HepG2 (cell line): ENCODE results near the gene TSPAN9. TPM values are rescaled to one million over a fixed set of nuclear protein-coding genes. Genes with fewer than 3 reads are reported as not detected.

Experiments used
- AGO1 ChIP-seq: fragments of 200-400 bp; formaldehyde crosslinking; IDR thresholded peaks from 2 replicates; pipeline ENCODE4 v1.6.1; 2017; ENCODE audit warnings: mild to moderate bottlenecking, low read depth, low read length, moderate library complexity; ENCODE audit not compliant: poor library complexity, severe bottlenecking
- IRX3 ChIP-seq: sonication (generic); formaldehyde crosslinking; IDR thresholded peaks from 2 replicates; pipeline ENCODE4 v1.8.1; 2023; ENCODE audit warnings: mild to moderate bottlenecking, low read depth, missing genetic modification reagents, borderline replicate concordance
- NR3C1 ChIP-seq: sonication (generic); formaldehyde crosslinking; IDR thresholded peaks from 2 replicates; pipeline ENCODE4 v1.4.0; 2020; ENCODE audit warnings: missing genetic modification reagents
- REPIN1 ChIP-seq: sonication (generic); formaldehyde crosslinking; IDR thresholded peaks from 2 replicates; pipeline ENCODE4 v1.8.0; 2022; ENCODE audit warnings: missing genetic modification reagents, low read depth, mild to moderate bottlenecking, borderline replicate concordance
- TAF15 ChIP-seq: fragments of 200-400 bp; formaldehyde crosslinking; IDR thresholded peaks from one replicate; pipeline ENCODE4 v1.6.1; 2018; ENCODE audit warnings: mild to moderate bottlenecking, low read depth, low read length; ENCODE audit not compliant: poor library complexity, severe bottlenecking
- ZNF143 ChIP-seq: sonication (generic); formaldehyde crosslinking; IDR thresholded peaks from 2 replicates; pipeline ENCODE4 v1.4.0; 2020; ENCODE audit warnings: missing genetic modification reagents
- ZNF547 ChIP-seq: sonication (generic); formaldehyde crosslinking; IDR thresholded peaks from 2 replicates; pipeline ENCODE4 v1.5.1; 2020; ENCODE audit warnings: mild to moderate bottlenecking, missing genetic modification reagents
- ZNF616 ChIP-seq: sonication (generic); formaldehyde crosslinking; IDR thresholded peaks from 2 replicates; pipeline ENCODE4 v1.5.0; 2020; ENCODE audit warnings: low read depth, mild to moderate bottlenecking, missing genetic modification reagents
- polyA plus RNA-seq, 8 experiments: library from polyadenylated mRNA; depleted of rRNA in 3 of 8; stranded (reverse) in 7 of 8; unstranded in 1 of 8; fragments of >200 nt; fragmentation: Illumina TruSeq in 4 of 8; extraction: Trizol in 4 of 8; gene quantifications; 2 replicates each; pipeline versions ENCODE4 v1.2.1 to v1.2.3, GENCODE V29; 2011 to 2016; ENCODE audit warnings: low read depth in 4 of 8, missing spikeins in 1 of 8, mixed read lengths in 1 of 8; ENCODE audit not compliant: insufficient read depth in 1 of 8
- total RNA-seq, 5 experiments: library from RNA; depleted of rRNA; stranded (reverse); fragments of >200 nt; fragmentation: Illumina TruSeq; extraction: Trizol; gene quantifications; 2 replicates each; pipeline ENCODE4 v1.2.3, GENCODE V29; 2016; ENCODE audit warnings: low read depth in 1 of 5
- TF ChIP-seq, protein P1 (sequence below): sonication (generic); formaldehyde crosslinking; IDR thresholded peaks from 2 replicates; pipeline ENCODE4 v1.4.0; 2020; ENCODE audit warnings: low read depth, missing genetic modification reagents
- TF ChIP-seq, protein P2 (sequence below): sonication (generic); formaldehyde crosslinking; IDR thresholded peaks from 2 replicates; pipeline ENCODE4 v1.5.0; 2020; ENCODE audit warnings: missing genetic modification reagents, mild to moderate bottlenecking, borderline replicate concordance
- TF ChIP-seq, protein P3 (sequence below): sonication (generic); formaldehyde crosslinking; IDR thresholded peaks from 2 replicates; pipeline ENCODE4 v1.8.0; 2022; ENCODE audit warnings: missing genetic modification reagents, mild to moderate bottlenecking, borderline replicate concordance
- TF ChIP-seq, protein P4 (sequence below): sonication (generic); formaldehyde crosslinking; conservative IDR thresholded peaks from 2 replicates; pipeline ENCODE4 v1.8.1; 2023; ENCODE audit warnings: missing genetic modification reagents
- TF ChIP-seq, protein P5 (sequence below): sonication (generic); formaldehyde crosslinking; IDR thresholded peaks from 2 replicates; pipeline ENCODE4 v1.4.0; 2020; ENCODE audit warnings: mild to moderate bottlenecking, missing genetic modification reagents
- TF ChIP-seq, protein P6 (sequence below): sonication (generic); formaldehyde crosslinking; IDR thresholded peaks from 2 replicates; pipeline ENCODE4 v1.8.1; 2023; ENCODE audit warnings: mild to moderate bottlenecking, missing genetic modification reagents

The TSPAN9 gene
- total and polyA plus RNA-seq, 2 of the 13 experiments (the other 11 are each of a cell fraction or from before 2014, with no cell fraction given): 18.1 to 42.3 TPM

DNA sequence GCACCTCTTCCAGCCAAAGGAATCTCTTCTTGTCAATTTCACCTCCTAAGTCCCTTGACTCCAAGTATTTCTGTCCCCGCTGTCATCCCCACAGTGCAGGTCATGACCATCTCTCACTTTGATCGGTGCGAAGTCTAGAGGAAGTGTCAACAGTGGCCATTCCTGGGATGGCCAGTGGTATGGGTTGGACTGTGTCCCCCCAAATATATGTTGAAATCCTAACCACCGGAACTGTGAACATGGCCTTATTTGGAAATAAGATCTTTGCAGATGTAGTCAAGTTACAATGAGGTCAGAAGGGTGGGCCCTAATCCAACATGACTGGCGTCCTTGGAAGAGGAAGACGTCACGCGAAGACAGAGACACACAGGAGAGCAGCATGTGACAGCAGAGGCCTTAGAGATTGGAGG lies 257.9 kb downstream of the TSPAN9 start (continued):
- TF ChIP-seq, protein P1, sequence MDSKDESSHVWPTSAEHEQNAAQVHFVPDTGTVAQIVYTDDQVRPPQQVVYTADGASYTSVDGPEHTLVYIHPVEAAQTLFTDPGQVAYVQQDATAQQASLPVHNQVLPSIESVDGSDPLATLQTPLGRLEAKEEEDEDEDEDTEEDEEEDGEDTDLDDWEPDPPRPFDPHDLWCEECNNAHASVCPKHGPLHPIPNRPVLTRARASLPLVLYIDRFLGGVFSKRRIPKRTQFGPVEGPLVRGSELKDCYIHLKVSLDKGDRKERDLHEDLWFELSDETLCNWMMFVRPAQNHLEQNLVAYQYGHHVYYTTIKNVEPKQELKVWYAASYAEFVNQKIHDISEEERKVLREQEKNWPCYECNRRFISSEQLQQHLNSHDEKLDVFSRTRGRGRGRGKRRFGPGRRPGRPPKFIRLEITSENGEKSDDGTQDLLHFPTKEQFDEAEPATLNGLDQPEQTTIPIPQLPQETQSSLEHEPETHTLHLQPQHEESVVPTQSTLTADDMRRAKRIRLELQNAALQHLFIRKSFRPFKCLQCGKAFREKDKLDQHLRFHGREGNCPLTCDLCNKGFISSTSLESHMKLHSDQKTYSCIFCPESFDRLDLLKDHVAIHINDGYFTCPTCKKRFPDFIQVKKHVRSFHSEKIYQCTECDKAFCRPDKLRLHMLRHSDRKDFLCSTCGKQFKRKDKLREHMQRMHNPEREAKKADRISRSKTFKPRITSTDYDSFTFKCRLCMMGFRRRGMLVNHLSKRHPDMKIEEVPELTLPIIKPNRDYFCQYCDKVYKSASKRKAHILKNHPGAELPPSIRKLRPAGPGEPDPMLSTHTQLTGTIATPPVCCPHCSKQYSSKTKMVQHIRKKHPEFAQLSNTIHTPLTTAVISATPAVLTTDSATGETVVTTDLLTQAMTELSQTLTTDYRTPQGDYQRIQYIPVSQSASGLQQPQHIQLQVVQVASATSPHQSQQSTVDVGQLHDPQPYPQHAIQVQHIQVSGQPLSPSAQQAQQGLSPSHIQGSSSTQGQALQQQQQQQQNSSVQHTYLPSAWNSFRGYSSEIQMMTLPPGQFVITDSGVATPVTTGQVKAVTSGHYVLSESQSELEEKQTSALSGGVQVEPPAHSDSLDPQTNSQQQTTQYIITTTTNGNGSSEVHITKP: no peak
- TF ChIP-seq, protein P2, sequence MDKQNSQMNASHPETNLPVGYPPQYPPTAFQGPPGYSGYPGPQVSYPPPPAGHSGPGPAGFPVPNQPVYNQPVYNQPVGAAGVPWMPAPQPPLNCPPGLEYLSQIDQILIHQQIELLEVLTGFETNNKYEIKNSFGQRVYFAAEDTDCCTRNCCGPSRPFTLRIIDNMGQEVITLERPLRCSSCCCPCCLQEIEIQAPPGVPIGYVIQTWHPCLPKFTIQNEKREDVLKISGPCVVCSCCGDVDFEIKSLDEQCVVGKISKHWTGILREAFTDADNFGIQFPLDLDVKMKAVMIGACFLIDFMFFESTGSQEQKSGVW: no peak
- TF ChIP-seq ZNF143 (CRISPR knock-in tag): no peak
- TF ChIP-seq ZNF547 (CRISPR knock-in tag): no peak
- TF ChIP-seq, protein P3, sequence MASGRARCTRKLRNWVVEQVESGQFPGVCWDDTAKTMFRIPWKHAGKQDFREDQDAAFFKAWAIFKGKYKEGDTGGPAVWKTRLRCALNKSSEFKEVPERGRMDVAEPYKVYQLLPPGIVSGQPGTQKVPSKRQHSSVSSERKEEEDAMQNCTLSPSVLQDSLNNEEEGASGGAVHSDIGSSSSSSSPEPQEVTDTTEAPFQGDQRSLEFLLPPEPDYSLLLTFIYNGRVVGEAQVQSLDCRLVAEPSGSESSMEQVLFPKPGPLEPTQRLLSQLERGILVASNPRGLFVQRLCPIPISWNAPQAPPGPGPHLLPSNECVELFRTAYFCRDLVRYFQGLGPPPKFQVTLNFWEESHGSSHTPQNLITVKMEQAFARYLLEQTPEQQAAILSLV: no peak
- TF ChIP-seq AGO1: no peak
- no peak for TF ChIP-seq TAF15
- no peak for TF ChIP-seq NR3C1 (CRISPR knock-in tag)
- TF ChIP-seq, protein P4, sequence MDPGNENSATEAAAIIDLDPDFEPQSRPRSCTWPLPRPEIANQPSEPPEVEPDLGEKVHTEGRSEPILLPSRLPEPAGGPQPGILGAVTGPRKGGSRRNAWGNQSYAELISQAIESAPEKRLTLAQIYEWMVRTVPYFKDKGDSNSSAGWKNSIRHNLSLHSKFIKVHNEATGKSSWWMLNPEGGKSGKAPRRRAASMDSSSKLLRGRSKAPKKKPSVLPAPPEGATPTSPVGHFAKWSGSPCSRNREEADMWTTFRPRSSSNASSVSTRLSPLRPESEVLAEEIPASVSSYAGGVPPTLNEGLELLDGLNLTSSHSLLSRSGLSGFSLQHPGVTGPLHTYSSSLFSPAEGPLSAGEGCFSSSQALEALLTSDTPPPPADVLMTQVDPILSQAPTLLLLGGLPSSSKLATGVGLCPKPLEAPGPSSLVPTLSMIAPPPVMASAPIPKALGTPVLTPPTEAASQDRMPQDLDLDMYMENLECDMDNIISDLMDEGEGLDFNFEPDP: no peak
- TF ChIP-seq, protein P5, sequence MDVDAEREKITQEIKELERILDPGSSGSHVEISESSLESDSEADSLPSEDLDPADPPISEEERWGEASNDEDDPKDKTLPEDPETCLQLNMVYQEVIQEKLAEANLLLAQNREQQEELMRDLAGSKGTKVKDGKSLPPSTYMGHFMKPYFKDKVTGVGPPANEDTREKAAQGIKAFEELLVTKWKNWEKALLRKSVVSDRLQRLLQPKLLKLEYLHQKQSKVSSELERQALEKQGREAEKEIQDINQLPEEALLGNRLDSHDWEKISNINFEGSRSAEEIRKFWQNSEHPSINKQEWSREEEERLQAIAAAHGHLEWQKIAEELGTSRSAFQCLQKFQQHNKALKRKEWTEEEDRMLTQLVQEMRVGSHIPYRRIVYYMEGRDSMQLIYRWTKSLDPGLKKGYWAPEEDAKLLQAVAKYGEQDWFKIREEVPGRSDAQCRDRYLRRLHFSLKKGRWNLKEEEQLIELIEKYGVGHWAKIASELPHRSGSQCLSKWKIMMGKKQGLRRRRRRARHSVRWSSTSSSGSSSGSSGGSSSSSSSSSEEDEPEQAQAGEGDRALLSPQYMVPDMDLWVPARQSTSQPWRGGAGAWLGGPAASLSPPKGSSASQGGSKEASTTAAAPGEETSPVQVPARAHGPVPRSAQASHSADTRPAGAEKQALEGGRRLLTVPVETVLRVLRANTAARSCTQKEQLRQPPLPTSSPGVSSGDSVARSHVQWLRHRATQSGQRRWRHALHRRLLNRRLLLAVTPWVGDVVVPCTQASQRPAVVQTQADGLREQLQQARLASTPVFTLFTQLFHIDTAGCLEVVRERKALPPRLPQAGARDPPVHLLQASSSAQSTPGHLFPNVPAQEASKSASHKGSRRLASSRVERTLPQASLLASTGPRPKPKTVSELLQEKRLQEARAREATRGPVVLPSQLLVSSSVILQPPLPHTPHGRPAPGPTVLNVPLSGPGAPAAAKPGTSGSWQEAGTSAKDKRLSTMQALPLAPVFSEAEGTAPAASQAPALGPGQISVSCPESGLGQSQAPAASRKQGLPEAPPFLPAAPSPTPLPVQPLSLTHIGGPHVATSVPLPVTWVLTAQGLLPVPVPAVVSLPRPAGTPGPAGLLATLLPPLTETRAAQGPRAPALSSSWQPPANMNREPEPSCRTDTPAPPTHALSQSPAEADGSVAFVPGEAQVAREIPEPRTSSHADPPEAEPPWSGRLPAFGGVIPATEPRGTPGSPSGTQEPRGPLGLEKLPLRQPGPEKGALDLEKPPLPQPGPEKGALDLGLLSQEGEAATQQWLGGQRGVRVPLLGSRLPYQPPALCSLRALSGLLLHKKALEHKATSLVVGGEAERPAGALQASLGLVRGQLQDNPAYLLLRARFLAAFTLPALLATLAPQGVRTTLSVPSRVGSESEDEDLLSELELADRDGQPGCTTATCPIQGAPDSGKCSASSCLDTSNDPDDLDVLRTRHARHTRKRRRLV: no peak
- TF ChIP-seq REPIN1: no peak
- TF ChIP-seq IRX3 (CRISPR knock-in tag): no peak
- TF ChIP-seq ZNF616: no peak
- TF ChIP-seq, protein P6, sequence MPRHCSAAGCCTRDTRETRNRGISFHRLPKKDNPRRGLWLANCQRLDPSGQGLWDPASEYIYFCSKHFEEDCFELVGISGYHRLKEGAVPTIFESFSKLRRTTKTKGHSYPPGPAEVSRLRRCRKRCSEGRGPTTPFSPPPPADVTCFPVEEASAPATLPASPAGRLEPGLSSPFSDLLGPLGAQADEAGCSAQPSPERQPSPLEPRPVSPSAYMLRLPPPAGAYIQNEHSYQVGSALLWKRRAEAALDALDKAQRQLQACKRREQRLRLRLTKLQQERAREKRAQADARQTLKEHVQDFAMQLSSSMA (CRISPR knock-in tag): no peak
